Eye (tissue), 1 donor: Measurements from ENCODE around the gene VASH1.

Experiments
- DNase-seq: peaks from one replicate; pipeline ENCODE4 v3.0.0-alpha.2; 2015

The VASH1 gene

DNA sequence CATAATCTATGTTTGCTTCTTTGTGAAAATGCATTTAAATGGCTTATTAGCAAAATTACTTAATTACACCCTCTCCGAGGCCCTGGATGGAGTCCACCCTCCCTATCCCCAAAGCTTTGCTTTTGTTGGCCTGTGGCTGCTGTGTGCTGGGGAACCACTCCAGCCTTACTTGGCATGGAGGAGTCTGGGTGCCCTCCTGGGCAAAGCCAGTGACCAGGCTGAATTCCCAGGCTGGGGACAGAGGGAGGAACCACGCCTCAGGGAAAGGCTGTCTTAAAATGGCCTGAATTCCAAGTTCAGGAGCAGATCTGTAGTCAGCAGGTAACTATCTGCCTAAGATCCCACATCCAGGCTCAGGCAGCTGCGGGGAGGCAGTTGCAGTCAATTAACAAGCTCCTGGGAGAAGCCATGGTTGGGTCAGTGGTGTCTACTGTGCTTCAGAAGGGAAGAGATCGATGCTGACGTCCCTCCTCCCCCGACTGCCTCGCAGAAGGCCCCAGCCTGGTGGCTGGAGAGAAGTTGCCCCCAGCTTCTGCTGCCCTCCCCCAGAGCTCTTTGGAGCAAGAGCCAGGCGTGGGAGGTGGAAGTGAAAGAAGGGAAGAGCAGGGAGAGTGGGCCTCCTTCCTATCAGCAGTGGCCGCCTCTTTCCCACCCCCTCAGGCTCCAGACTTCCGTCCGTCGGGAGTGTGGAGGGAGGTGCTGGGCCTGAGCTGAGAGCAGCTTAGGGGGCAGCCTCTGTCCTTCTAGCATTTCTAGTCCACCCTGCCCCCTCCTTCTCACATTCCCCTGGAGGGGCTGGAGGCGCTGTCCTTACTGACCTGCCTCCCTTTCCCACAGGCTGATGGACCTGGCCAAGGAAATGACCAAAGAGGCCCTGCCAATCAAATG is 11.3 kb downstream of the VASH1 start:
- DNase-seq, result peak; percentile 63

GRCh38 chr14:76773188-76773885 is 12.1 kb downstream of the VASH1 start:
- no peak for DNase-seq

- no peak for DNase-seq
These were observed 12.9 kb downstream of the VASH1 start for GRCh38 chr14:76773956-76774820.

GRCh38 chr14:76774821-76775694 is 13.8 kb downstream of the VASH1 start:
- no peak for DNase-seq

- no peak for DNase-seq
These were observed 14.6 kb downstream of the VASH1 start for GRCh38 chr14:76775695-76776427.

DNA sequence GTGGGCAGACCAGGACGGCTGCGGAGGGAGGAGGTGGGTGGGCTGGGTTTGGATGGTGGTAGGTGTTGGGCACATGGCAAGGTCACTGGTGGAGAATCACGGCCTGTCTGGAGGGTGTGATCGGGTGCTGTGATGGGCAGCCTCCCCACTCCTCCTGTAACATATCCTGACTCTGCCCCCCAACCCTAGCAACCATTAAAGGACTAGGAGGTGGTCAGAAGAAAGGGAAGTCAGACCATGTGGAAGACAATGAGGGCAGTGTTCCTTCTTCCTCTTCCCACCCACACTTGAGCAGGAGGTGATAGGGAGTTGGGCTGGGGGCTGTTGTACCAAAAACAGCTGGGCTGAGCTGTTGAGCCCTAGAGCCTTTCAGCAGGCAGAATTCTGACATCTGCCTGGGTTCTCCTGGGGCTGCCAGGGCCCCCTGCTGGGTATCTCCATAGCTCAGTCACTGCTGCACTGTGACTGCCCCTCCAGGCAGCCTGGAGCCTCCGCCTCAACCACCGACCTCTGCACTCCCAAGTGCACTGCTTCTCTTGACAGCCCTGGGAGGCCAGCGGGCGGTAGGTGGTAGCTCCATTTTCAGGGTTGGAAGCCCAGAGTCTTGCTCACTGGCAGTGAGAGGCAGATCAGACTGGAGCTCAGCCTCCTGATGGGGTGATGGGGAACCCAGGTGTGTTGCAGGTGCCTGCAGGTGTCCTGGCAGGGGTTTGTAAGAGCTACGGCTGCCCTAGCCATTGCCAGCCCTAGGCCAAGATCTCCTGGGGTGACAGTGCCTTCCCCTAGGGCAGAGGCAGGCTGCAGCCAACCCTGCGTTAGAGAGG is 15.4 kb downstream of the VASH1 start:
- DNase-seq, result no peak

- no peak for DNase-seq
These were observed 16.5 kb downstream of the VASH1 start for GRCh38 chr14:76777721-76778120.

GRCh38 chr14:76778546-76779215 is 17.4 kb downstream of the VASH1 start:
- DNase-seq, result no peak

DNA sequence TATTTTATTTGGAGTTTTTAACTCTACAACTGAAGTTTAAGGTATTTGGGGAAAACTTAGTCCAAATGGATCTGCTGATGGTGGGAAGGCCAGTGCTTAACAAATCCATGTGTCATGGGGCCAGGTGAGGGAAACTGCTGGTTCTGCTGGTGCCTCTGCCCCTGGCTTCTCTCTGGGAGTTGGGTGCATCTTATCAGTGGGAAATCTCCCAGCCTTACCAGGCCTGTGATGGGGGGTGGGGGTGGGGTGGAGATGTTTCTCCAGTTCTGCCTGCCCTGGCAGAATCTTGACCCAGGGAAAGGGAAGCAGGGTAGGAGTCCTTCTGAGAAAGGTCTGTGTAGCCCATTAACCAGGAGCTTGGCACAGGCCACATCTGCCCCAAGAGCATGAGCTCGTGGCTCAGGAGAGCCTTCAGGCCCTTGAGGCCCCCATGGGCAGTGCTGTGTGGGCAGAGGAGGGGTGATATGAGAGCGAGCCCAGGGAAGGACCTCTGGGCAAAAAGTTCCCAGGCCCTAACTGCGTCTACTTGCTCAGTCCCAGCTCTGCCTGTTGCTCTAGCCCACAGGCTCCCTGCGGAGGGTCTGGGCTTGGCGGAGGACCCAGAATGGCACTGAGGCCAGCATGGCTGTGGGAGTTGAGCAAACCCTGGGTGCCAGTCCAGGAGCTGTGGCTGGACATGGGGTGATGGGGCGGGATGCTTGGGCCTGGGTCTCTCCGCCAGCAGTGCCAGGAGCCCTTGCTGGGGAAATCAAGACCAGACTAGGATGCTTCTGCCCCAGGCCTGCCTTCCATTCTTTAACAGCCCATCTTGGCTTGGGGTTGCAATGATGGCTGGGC is 18.2 kb downstream of the VASH1 start:
- DNase-seq, result no peak

DNA sequence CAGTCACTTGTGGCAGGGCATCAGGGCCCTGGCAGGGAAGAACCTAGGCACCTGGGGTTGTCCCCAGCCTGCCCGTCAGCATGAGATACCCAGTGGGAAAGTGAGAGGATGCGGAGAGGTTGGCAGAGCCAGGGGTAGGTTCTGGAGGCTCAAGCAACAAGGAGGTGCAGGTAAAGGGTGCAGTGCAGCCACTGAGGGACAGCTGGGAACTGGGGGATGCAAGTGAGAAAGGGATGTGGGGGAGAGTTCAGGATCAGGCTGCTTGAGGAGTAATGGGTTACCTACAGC is 18.7 kb downstream of the VASH1 start:
- DNase-seq, result no peak

- DNase-seq, result no peak
These were observed 19.1 kb downstream of the VASH1 start for GRCh38 chr14:76780360-76780759.

GRCh38 chr14:76780875-76781647 is 19.8 kb downstream of the VASH1 start:
- no peak for DNase-seq

DNA sequence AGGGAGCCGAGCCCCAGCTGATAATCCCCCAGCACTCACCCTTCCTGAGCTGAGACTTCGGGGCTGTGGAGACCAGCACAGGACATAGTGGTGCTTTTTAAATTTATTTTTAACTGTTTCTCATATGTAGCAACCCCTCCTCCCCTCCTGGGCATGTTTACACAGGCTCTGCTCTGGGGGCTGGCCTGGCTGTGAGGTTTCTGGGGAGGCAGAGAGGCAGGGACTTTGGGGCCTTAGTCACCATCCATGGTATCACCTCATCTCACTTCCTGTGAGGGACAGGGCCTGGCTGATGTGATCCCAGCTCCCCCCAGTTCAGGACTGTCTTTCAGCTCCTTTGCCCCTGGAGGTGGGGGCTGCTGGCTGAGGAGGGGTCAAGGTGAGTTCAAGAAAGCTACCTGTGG is 20.4 kb downstream of the VASH1 start:
- DNase-seq, result no peak

DNA sequence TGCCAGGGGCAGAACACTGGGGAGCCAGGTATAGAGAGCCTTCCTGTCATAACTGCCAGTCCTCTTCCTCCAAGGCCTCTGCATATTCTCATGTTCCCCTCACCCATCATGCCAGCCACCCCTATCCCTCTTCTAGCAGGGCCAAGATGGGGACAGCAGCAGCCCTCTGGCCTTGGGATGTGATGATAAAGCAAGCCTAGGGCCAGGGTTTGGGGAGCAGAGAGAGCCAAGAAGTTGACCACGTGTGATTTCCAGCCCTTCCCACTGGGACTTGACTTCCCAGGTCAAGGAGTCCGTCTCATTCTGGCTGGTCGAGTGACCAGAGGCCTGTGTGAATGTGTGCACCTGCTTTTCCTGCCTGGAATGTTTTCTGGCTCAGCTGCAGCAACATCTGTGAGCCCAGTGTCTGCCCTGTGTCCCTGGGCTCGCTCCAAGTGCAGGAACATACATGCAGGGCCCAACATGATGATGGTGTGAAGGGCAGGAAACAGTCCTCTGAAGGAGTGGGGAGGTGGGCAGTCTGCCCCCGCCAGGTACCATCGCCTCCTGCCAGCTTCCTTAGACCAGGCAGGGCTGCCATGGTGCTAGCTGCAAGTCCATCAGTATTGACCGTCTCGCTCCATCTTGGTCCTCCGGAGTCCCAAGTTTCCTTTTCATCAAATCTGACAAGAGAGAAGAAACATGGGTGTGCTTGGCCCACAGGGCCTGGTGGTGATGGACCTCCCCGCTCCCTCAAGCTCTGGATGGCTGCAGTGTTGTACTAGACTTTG is 21.0 kb downstream of the VASH1 start:
- DNase-seq, result no peak

- DNase-seq, result no peak
These were observed 21.8 kb downstream of the VASH1 start for GRCh38 chr14:76782885-76783566.

- DNase-seq, result no peak
These were observed 23.1 kb downstream of the VASH1 start for GRCh38 chr14:76784266-76784874.

DNA sequence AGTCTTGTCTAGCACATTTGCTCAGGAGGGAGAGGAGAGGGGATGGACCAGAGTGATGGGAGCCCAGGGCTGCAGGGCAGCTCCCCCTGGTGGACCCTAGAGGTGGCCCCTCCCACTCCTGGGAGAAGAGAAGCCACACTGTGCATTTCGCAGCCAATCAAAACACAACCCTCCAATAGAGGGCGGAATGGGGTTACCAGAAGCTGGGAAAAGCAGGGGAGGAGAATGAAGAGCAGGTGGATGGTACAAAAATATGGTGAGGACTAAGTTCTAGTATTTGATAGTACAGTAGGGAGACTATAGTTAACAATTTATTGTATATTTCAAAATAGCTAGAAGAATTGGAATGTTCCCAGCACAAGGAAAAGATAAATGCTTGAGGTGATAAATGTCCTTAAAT is 23.6 kb downstream of the VASH1 start:
- DNase-seq, result peak; percentile 92
